ENCODE measurements around the gene CNIH4. TPM values are rescaled to one million over a fixed set of nuclear protein-coding genes. Genes with fewer than 3 reads are reported as not detected.
"Not testable (repeated sequence)": the region's sequence is repeated elsewhere in the genome, so short reads cannot be mapped to it uniquely, and the experiment has no call there.

CNIH4 gene
- total RNA-seq, result 39.1 TPM

- peak; percentile 57 for FAIRE-seq
Measured at GRCh38 chr1:224356685-224357625, at the start of gene CNIH4. Gene CNIH4 (plus strand): TSS chr1:224356879. CDS start chr1:224356925, 46 bp downstream.

GRCh38 chr1:224308064-224308463 is 48.6 kb upstream of the CNIH4 start:
- DNase-seq (ENCODE audit: low spot score in 2 of 2), result no peak
- no peak for FAIRE-seq

More at GRCh38 chr1:224356685-224357625, at the start of gene CNIH4:
- DNase-seq (ENCODE audit: low spot score in 2 of 2), result peak; percentile 87 to 94

- FAIRE-seq; DNase-seq (ENCODE audit: low spot score in 2 of 2): not testable (repeated sequence)
Measured at GRCh38 chr1:224311503-224311902, 45.2 kb upstream of the CNIH4 start.

GRCh38 chr1:224312025-224312424 is 44.7 kb upstream of the CNIH4 start:
- FAIRE-seq (no peak), DNase-seq (ENCODE audit: low spot score in 2 of 2) (no peak)

GRCh38 chr1:224317383-224318045 is 39.2 kb upstream of the CNIH4 start:
- DNase-seq (ENCODE audit: low spot score in 2 of 2) (no peak), FAIRE-seq (no peak)

GRCh38 chr1:224321706-224322105 is 35.0 kb upstream of the CNIH4 start:
- no peak for FAIRE-seq

GRCh38 chr1:224325959-224326358 is 30.7 kb upstream of the CNIH4 start:
- no peak for DNase-seq (ENCODE audit: low spot score in 2 of 2)
- no peak for FAIRE-seq

More at GRCh38 chr1:224321706-224322105, 35.0 kb upstream of the CNIH4 start:
- DNase-seq (ENCODE audit: low spot score in 2 of 2), result no peak

GRCh38 chr1:224328644-224329043 is 28.0 kb upstream of the CNIH4 start:
- no peak for FAIRE-seq
- no peak for DNase-seq (ENCODE audit: low spot score in 2 of 2)

- FAIRE-seq (no peak), DNase-seq (ENCODE audit: low spot score in 2 of 2) (no peak)
Measured at GRCh38 chr1:224329484-224329841, 27.2 kb upstream of the CNIH4 start.

- DNase-seq (ENCODE audit: low spot score in 2 of 2) (peak; percentile 73 to 77), FAIRE-seq (no peak)
Measured at GRCh38 chr1:224329842-224330753, 26.6 kb upstream of the CNIH4 start, which contains the start of gene NVL. Gene NVL (minus strand): TSS chr1:224330172. CDS start chr1:224330127, 45 bp downstream.

GRCh38 chr1:224331326-224331725 is 25.4 kb upstream of the CNIH4 start:
- FAIRE-seq (no peak), DNase-seq (ENCODE audit: low spot score in 2 of 2) (no peak)

GRCh38 chr1:224331824-224332223 is 24.9 kb upstream of the CNIH4 start:
- DNase-seq (ENCODE audit: low spot score in 2 of 2) (no peak), FAIRE-seq (no peak)

GRCh38 chr1:224333309-224333926 is 23.3 kb upstream of the CNIH4 start:
- FAIRE-seq (no peak), DNase-seq (ENCODE audit: low spot score in 2 of 2) (peak; percentile 20 to 37)

- DNase-seq (ENCODE audit: low spot score in 2 of 2) (no peak), FAIRE-seq (no peak)
Measured at GRCh38 chr1:224333939-224334786, 22.5 kb upstream of the CNIH4 start.

- DNase-seq (ENCODE audit: low spot score in 2 of 2) (no peak), FAIRE-seq (no peak)
Measured at GRCh38 chr1:224338150-224338838, 18.4 kb upstream of the CNIH4 start.

- DNase-seq (ENCODE audit: low spot score in 2 of 2), result no peak
Measured at GRCh38 chr1:224339442-224340033, 17.1 kb upstream of the CNIH4 start.

GRCh38 chr1:224340453-224341384 is 16.0 kb upstream of the CNIH4 start:
- FAIRE-seq; DNase-seq (ENCODE audit: low spot score in 2 of 2): not testable (repeated sequence)

More at GRCh38 chr1:224339442-224340033, 17.1 kb upstream of the CNIH4 start:
- no peak for FAIRE-seq

All from frontal cortex (tissue), 4 donors.